ENCODE results near the gene MAPKAP1.

Gene MAPKAP1

DNA sequence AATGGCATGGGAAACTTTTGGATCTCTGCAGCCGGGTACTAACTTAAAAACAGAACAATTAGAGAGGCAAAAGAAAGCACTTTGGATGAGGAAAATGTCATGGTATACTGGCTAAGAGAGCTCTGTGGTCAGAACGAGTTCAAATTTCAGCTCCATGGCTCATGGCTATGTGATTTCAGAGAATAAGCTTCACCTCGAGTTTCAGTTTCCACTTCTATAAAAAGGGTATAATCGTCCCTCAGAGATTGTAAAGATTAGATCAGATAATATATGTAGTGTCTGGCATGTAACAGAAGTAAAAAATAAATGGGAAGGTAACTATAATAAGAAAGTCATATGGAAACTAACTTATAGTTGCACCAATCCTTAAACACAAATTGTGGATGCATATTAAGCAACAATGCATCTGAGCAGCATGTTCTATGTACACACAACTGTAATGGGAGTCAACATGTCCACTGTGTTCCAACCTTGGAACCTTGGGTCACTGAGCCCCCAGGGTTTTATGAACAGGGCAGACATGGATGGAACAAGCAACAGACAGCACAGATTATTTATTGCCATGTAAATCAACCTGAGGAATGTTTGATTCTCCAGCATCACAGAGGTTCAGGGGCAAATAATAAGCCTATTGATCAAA lies 145.4 kb downstream of the MAPKAP1 start:
- DNase-seq (ENCODE audit: low read depth): no peak

DNA sequence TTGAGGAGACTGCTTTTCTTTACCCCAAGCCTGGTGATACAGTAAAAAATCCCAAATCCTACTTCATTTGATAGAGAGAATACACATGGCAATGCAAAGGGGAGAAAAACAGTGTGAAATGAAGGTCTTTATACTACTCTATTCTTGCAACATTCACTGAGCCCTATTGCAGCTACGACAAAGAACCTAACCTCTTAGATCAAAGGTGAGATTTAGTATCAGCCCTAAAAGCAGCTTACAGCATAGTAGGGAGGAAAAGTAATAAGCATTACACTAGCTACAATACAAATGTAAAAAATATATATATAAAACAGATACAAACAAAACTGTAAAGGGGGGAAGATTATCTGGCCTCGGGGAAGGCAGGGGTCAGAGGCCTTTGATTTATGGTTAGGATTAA lies 147.1 kb downstream of the MAPKAP1 start:
- DNase-seq (ENCODE audit: low read depth): no peak

DNA sequence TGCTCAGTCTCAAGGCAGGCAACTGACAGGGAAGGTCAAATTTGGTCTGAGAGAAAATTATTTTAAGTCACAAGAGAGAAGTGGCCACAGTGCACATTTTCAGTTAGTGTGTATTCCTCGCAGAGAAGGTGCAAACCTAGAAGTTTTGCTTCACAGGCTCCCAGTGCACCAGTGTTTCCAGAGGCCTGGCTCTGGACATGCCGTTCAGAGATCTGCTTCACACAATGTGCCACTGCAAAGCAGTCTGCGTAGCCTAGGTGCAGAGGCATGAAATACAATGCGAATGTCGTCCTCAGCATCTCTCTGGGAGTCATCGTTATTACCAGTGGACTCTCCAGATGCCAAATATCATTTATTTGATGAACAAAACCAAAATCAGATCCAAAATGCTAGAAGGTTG lies 147.8 kb downstream of the MAPKAP1 start:
- DNase-seq (ENCODE audit: low read depth): no peak

DNA sequence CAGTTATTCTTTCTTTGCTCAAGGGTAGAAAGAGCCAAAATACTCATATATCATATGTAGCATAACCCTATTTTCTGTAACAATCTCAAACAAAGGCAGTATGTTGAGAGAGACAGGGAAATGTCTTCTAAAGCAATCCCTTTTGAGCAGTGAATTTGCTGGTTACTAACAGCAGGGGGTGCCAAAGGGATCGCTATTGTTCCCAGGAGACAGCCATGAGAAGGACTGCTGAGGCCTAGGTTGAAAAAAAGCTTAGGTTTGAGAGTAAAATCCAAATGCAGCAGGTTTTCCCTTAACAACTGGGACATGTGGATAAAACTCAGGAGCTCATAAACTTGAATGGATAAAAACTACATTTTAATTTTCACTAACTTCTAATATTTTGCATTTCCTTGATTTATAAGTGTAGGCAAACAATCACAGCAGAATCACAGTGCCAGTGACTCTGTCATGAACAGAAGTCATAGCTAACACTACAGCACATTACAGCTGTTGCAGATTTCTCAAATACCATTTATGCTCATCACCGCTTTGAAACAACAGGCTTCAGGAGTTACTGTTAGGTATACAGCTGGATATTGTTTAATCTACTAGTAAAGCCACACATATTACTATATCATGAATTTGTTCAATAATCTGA lies 148.4 kb downstream of the MAPKAP1 start:
- DNase-seq (ENCODE audit: low read depth): no peak

DNA sequence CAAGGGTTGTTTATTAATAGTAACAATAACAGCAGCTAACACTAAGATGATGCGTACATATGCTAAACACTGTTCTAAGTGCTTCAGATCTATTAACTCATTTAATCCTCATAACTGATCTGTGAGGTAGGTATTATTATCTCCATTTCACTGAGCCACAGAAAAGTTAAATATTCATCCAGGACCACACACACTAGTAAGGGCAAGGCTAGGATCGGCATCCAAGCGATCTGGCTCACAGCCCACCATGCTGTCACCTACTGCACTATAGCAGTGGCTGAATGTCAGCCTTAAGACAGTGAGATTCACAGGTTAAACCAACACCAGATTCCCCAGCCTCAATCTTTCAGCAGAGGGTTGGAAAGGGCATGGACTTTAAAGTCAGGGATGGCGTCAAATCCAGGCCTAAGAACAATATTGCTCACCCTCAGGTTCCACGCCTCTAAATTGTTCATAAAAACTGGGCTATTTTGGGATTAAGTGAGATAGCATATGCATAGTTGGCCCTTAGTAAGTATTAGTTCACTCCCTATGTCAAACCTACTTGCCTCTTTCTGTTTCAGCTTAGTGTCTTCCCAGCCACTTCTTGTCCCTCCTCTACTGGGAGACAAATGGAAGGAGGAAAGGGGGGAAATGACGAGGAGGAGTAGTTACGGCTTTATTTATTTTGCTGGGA lies 150.8 kb downstream of the MAPKAP1 start:
- DNase-seq (ENCODE audit: low read depth): no peak

DNA sequence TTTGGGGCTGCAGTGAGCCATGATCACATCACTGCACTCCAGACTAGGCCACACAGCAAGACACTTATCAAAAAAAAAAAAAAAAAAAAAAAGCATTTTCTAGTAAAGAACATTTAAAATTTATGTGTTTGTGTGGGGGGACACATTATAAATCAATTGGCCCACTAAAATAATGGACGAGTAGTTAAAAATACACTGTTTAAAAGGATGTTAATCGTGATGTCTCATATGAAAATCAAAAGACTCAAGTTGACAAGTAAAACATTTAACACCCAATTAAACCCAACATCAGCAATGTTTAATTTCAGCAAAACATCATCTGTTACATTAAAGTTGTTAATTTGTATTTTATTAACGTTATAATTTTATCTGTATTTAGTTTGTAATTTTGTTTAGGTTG lies 152.3 kb downstream of the MAPKAP1 start:
- no peak for DNase-seq (ENCODE audit: low read depth)

DNA sequence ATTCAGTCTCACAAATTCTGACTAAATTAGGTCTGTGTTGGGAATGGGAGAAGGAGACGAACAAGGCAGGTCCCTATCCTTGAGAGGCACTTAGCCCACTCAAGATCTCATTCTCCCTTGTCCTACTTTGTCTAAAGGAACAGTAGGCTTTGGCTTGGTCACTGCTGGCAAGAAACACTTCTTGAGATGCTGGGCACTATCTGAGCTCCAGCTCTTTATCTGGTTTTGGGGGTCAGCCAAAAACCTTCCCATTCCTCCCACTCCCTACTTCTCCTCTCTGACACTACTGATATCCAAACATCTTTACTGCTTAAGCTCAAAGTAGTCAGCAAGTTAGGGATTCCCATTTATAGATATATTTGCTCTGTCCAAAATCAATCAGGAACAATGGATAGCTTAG lies 155.2 kb downstream of the MAPKAP1 start:
- DNase-seq (ENCODE audit: low read depth): no peak

DNA sequence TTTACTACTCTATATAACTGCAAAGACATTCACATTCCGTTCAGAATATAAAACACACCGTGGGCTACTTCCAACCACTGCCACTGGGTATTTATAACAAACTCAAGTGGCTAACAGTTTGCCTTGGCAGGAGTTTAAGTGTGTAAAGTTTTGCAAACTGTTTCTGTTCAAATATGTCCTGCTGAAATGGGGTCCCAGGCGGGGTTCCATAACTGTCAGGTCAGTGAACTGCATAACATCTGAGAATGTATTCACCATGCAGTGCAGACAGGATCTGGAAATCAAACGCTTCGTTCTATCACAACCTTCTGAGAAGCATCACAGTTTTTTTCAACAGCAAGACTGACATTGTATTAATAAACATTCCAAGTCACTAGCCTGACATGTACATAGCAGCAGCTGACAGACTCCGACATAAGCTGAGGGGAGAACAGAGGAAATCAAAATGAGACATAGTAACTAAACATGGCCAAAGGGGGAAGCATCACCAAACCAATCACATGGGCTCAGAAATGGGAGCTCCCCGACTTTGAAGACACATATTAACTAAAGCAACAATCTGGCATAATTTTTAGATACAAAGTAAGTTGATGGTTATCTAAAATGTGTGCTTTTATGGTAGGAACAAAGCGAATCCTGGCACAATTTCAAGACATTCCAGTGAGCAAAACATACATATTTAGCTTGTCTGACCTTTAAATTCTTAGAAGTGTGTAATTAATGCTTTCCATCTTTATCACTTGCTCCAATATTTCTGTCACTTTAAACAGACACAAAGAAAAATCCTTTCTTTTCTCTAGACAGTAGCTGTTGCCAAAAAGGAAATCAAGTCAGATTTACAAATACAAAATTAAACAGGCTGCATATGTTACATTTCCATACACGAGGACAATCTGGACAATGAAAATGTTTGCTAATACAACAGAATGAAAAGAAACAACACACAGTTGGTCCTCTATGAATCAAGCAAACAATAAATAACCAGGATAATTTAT lies 156.8 kb downstream of the MAPKAP1 start:
- DNase-seq (ENCODE audit: low read depth): no peak

DNA sequence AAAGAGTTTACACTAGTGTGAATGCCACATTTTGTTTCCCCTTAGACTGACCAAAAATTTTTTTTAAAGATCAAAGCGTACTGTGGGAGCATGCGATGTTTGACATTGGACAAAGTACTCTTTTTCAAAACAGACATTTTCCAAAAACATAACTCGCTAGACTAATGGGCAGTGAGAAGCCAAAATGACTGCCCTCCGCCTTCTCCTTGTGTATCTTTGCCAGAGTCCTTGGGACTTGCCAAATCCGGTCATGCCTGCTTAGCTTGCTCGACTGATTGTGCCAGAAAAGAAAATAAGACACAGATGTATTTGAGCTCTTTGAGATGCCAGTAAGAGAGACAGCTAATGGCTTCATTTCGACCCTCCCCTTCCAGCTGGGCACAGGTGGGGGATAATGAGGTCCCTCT lies 157.5 kb downstream of the MAPKAP1 start:
- no peak for DNase-seq (ENCODE audit: low read depth)

DNA sequence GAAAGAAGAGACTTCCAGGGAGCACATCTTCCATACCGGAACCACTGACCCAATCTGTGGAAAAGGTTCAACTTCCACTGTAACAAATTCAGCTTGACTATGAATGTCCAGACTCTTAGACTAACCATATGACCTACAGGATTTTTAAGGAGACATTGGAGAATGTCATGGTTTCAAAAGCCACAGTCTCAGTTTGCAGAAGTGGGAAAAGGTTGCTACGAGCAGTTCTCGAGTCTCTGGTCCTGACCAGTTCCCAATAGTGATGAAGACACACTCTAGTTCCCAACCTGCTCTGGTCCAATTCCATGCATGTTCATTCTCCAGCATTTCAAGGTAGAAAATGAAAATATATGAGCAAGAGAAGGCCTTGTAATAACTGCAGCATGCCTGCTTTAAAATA lies 158.0 kb downstream of the MAPKAP1 start:
- no peak for DNase-seq (ENCODE audit: low read depth)

DNA sequence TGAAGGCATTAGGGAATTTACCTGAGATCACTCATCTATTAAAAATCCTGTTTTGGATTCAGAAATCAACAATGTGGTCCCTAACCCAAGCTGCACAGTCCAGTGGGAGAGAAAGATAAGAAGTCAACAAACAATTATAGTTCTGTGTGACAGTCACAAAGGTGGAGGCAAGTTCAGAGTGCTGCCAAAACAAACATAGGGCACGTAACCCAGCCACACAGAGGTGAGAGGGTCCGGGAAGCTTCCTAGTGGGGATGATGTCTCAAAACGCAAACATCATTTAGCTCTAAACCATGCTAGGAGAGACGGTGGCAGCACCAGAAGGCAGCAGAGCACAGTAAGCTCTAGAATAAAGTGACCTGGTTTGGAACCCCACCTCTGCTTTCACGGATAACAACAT lies 158.9 kb downstream of the MAPKAP1 start:
- no peak for DNase-seq (ENCODE audit: low read depth)

DNA sequence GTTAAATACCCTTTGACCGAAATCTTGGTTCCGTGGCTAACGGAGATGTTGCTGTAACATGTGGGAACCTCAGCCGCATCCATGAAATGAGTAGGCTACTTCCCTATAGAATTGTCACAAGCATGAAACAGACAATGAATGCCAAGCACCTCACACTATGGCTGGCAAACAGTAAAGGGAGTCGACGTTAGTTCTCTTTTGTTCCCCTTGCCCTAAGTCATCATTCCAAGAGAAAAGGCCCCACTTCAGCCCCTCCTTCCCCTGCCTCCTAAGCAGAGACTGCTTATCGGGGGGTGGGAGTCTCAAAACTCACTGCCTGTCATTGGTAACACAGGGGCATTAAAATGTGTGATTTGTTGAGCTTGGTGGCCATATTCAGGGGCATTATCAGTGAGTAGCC lies 159.6 kb downstream of the MAPKAP1 start:
- no peak for DNase-seq (ENCODE audit: low read depth)

DNA sequence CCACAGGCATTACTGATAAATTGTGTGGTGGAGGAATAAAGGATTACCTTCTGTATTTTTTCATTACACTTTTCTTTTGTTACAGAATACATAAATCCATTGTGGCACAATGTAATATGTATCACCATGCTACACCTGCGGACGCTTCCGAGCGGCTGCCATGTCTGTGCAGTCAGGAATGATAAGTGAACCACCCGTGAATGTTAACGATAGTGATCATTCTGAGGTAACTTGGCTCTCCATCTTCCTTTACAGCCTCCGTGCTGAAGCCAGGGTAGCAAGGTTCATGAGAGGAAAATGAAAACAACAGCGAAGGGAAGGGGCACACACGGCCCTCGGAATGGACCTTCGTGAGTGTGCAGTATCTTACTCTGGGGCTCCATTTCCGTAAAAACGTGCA lies 161.2 kb downstream of the MAPKAP1 start:
- no peak for DNase-seq (ENCODE audit: low read depth)

DNA sequence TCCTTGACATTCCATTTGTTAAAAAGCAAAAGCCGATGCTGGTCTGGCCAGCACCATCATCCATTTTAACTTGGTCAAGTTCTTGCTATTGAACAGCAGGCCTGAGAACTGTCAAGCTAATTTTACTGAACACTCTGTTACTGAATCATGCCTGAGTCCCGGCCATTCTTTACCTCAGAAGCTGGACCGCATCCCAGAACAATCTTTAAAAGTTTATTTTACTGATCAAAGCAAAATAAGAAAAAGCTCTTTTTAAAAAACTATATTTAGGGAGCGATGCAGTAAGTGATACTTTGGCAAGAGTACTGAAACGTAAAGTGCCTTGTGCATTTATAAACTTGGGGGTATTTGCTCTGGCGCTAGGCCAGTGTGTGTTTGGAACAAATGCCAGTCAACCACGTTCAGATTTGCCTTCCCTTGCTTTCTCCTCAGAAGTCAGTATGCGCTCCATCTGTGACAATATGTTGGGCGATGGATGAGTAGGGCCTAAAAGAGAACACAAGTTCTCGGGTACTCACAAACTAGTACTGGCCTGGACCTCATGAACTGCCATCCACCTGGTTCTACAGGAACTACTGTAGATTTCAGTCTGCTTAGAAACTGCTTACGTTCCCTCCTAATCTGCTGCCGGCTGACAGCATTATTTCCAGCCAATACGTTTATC lies 161.9 kb downstream of the MAPKAP1 start:
- no peak for DNase-seq (ENCODE audit: low read depth)

DNA sequence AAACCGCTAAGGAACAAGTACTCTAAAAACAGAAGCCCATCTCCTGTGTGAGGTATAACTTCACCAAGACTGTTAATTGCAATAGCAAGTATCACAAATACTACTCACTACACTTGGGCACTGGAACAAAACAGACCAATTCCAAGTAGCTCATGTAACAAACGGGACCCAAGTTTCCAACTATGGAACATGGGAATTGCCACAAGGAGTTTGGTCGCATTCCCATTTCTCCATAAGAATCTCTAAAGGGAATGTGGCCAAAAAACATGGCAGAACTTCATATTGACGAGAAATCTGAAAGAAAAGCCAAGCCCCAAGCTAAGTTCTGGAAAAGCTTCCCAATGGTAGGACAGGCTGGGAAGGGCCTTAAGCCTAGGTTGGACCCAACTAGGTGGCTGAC lies 162.5 kb downstream of the MAPKAP1 start:
- no peak for DNase-seq (ENCODE audit: low read depth)

DNA sequence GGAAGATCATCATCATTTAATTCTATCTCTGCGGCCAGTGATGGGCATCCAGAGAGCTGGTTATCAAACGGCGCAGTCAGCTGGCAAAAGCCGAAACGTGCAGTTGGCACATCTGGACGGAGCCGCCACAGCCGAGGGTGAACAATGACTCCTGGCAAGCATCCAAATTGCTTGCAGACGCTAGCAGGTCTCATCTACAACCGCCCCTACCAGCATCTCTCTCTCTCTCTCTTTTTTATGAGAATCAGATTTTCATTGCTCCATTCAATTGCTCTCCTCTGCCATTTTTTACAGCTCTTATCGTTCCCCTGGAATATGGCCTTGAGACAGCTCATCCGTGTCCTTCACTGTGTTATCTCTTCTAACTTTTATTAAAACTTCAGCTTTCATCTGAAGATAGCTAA lies 165.2 kb downstream of the MAPKAP1 start:
- no peak for DNase-seq (ENCODE audit: low read depth)

DNA sequence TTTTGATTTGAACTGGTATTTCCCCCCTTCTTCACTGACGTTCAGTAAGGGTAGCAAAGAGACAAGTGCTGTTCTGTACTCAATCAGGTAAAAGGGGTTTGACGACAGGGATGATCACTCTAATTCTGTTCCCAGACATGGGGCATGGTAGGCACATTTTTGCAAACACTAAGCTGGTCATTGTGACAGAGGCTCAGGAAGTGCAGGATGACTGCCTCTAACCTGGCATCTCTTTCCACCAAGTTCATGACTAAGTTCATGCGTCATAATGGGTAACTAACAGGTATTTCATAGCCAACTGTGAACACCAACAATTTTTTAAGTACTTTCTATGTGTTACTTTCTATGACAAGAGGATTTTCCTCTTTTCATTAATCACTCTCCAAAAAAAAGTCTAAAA lies 166.5 kb downstream of the MAPKAP1 start:
- DNase-seq (ENCODE audit: low read depth): no peak

DNA sequence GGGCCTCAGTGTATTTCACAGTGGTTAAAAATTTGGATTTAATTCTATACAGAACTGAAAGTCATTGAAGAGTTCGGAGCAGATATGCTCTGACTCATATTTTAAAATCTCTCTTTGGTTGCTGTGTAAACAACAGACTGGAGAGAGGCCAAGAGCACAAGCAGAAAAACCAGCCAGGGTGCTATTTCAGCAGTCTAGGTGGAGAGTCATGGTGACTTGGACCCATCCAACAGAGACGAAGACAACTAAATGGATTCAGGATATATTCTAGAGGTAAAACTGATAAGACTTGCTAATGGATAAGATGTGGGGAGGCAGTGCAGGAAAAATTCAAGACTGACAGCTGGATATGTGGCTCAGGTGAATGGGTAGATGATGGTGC lies 168.9 kb downstream of the MAPKAP1 start:
- no peak for DNase-seq (ENCODE audit: low read depth)

DNA sequence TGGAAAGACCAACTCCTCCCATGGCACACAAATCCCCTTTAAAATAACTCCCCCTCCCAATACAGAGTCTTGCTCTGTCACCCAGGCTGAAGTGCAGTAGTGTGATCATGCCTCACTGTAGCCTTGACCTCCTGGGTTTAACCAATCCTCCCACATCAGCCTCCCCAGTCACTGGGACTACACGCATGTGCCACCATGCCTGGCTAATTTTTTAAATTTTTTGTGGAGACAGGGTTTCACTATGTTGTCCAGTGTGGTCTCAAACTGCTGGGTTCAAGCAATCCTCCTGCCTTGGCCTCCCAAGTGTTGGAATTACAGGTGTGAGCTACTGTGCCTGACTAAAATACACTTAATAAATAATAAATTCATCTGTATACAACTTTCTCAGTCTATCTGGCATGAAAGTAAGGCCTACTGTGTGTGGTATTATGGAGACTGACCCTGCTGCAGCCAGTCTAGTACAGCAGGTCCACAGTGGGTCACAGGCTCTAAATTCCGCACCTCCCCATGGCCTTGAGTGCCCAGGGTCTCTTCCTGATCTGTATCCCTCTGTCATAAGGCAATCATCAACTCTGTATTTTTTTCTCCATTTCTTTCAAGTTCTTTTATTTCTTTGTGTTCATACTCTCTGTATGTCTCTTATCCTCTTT lies 169.4 kb downstream of the MAPKAP1 start:
- DNase-seq (ENCODE audit: low read depth): no peak

DNA sequence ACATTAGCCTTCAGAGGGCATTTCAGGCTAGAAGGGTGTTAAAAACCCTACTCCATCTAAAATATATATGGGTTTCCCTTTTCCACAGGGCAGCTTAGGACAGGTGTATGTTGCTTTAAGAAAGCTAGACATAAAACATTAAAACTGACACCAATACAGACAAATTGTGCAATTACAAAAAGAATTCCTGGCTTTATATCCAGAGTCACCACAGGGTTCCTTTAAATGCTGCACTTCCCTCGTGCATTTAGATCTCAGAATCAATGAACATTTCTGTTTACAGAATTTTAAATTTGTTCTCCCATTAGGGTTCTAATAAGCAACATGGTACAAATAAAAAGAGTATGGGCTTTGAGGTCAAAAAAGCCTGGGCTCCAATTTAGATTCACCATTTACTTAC lies 170.2 kb downstream of the MAPKAP1 start:
- DNase-seq (ENCODE audit: low read depth): no peak

DNA sequence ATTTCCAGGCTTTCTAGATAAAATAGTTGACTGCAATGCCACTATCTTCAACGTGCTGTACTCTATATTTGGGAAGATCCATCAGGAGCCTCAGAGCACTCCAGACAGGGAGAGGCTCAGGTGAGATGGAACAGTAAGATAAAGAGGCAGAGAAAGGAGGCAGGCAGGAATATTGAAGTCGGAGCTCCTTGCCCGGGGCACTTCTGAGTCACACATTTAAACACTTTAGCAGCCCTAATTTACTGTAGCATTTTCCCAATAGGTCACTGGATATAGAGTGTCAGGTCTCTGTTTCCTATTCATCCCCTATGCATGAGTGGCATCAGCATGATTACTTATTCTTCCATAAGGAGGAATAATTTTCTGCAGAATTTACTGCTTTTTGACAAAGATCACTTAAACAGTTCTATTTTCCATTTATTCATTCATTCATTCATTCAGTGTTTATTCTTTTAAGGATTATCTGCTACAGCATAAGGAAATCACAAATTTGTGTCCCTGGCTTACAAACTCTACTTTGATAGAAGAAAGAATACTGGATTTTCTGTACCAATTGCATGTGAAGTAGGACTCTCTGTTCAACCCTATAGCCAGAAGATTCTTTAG lies 170.7 kb downstream of the MAPKAP1 start:
- no peak for DNase-seq (ENCODE audit: low read depth)
